HepG2 (cell line): ENCODE data around the gene POMGNT2. TPM values are rescaled to one million over a fixed set of nuclear protein-coding genes. Genes with fewer than 3 reads are reported as not detected.

Source experiments
- ATAC-seq: fragments of 200-7000 bp; cut with Tn5 transposase; 3 replicates; pipeline ENCODE4 v1.9.1; 2020; ENCODE audit warnings: mild to moderate bottlenecking, moderate library complexity
- BruUV-seq: library from RNA; stranded (reverse); fragments of 400-500 nt; replicated peaks from 2 replicates; lab custom pipeline; 2021; lab: Mats Ljungman, UMichigan
- CTCF ChIA-PET: fragments of 300-600 bp; formaldehyde crosslinking; extraction: SDS; loops from one replicate; lab custom pipeline; 2021; ENCODE audit warnings: low total read pairs, inconsistent platforms, low intra/inter-chr PET ratio; lab: Yijun Ruan, JAX
- POLR2A ChIA-PET: fragments of 350-600 bp; sonication (Branson Sonifier 250); formaldehyde crosslinking; loops from one replicate; lab custom pipeline; 2020; ENCODE audit warnings: antibody characterized with exemption, inconsistent platforms; lab: Yijun Ruan, JAX
- DNase-seq: peaks from one replicate; pipeline ENCODE4 v3.0.0-alpha.2; 2015; ENCODE audit warnings: low spot score
- FAIRE-seq: peaks from 3 replicates; lab custom pipeline; 2011; peaks lifted over from hg19 to GRCh38; lab: Jason Lieb, UNC
- H2AFZ ChIP-seq: one replicate; pipeline ENCODE4 v1.6.1; 2011; ENCODE audit warnings: low read length, inconsistent platforms
- H3K27ac ChIP-seq: fragments of 300-600 bp; 3 replicates; pipeline ENCODE4 v1.8.0; 2011; ENCODE audit warnings: mixed run types, mild to moderate bottlenecking, mixed read lengths, low read length, inconsistent platforms; ENCODE audit not compliant: insufficient read depth; ENCODE audit errors: extremely low read length
- H3K27me3 ChIP-seq, 2 experiments: fragments of 200-600 bp in 1 of 2; 2 replicates in 1 of 2; 3 replicates in 1 of 2; pipeline versions ENCODE4 v1.6.0 to v1.8.0; 2011; ENCODE audit warnings: low read length in 2 of 2, mild to moderate bottlenecking in 2 of 2, moderate library complexity in 2 of 2, inconsistent platforms in 1 of 2; ENCODE audit not compliant: insufficient read depth in 2 of 2, control insufficient read depth in 1 of 2
- H3K36me3 ChIP-seq, 2 experiments: fragments of 200-600 bp in 1 of 2; replicated peaks in 1 of 2; 2 replicates in 1 of 2; 3 replicates in 1 of 2; pipeline versions ENCODE4 v1.5.1 to v1.8.0; 2011; ENCODE audit warnings: low read length in 2 of 2, inconsistent platforms in 1 of 2; ENCODE audit not compliant: insufficient read depth in 2 of 2, control insufficient read depth in 1 of 2
- H3K4me1 ChIP-seq: 2 replicates; pipeline ENCODE4 v1.5.1; 2012; ENCODE audit warnings: low read length, inconsistent platforms; ENCODE audit not compliant: insufficient read depth
- H3K4me2 ChIP-seq: 2 replicates; pipeline ENCODE4 v1.6.0; 2011; ENCODE audit warnings: low read depth, low read length, inconsistent platforms
- H3K4me3 ChIP-seq, 3 experiments: fragments of 200-600 bp in 1 of 3; sonication (generic), shearing (Covaris generic) in 1 of 3; replicated peaks in 1 of 3; 2 replicates each; pipeline ENCODE4 v1.5.1; 2011 to 2016; ENCODE audit warnings: low read length in 3 of 3, inconsistent platforms in 2 of 3, low read depth in 2 of 3, mild to moderate bottlenecking in 2 of 3, control low read depth in 1 of 3, mixed read lengths in 1 of 3; ENCODE audit not compliant: insufficient read depth in 1 of 3
- H3K79me2 ChIP-seq: one replicate; pipeline ENCODE4 v1.6.1; 2011; ENCODE audit warnings: low read length, inconsistent platforms; ENCODE audit not compliant: insufficient read depth
- H3K9ac ChIP-seq: 2 replicates; pipeline ENCODE4 v1.6.0; 2011; ENCODE audit warnings: mild to moderate bottlenecking, low read depth, low read length, inconsistent platforms; ENCODE audit not compliant: insufficient read depth
- H3K9me3 ChIP-seq: 2 replicates; pipeline ENCODE4 v1.5.1; 2012; ENCODE audit warnings: mild to moderate bottlenecking, low read length
- H4K20me1 ChIP-seq: 2 replicates; pipeline ENCODE4 v1.6.0; 2011; ENCODE audit warnings: inconsistent platforms, mild to moderate bottlenecking, low read length, moderate library complexity; ENCODE audit not compliant: insufficient read depth
- KDM5B ChIP-seq: sonication (generic); formaldehyde crosslinking; IDR thresholded peaks from 2 replicates; pipeline ENCODE4 v1.4.0; 2020; ENCODE audit warnings: missing genetic modification reagents, mild to moderate bottlenecking, borderline replicate concordance
- LCORL ChIP-seq, 2 experiments: fragments of 450-650 bp in 1 of 2; sonication (generic) in 1 of 2; formaldehyde crosslinking in 1 of 2; IDR thresholded peaks; 2 replicates each; pipeline versions ENCODE4 v1.5.0 to v1.6.1; 2017 to 2020; ENCODE audit warnings: antibody characterized with exemption in 1 of 2, missing genetic modification reagents in 1 of 2
- NONO ChIP-seq, 2 experiments: fragments of 450-650 bp in 1 of 2; sonication (generic) in 1 of 2; formaldehyde crosslinking in 1 of 2; IDR thresholded peaks in 1 of 2; conservative IDR thresholded peaks in 1 of 2; 2 replicates each; pipeline versions ENCODE4 v1.6.1 to v1.8.0; 2017 to 2022; ENCODE audit warnings: mild to moderate bottlenecking in 1 of 2, missing genetic modification reagents in 1 of 2, moderate library complexity in 1 of 2
- NR2F6 ChIP-seq, 2 experiments: IDR thresholded peaks; 2 replicates each; pipeline ENCODE4 v1.6.1; 2016; ENCODE audit warnings: antibody characterized with exemption in 1 of 2, mild to moderate bottlenecking in 1 of 2
- PHB2 ChIP-seq: fragments of 450-650 bp; IDR thresholded peaks from 2 replicates; pipeline ENCODE4 v1.6.1; 2018; ENCODE audit not compliant: partially characterized antibody
- RFX5 ChIP-seq: IDR thresholded peaks from 2 replicates; pipeline ENCODE4 v1.6.1; 2011; ENCODE audit warnings: low read depth, low read length, improper control_type of control experiment
- ZBTB25 ChIP-seq: IDR thresholded peaks from 2 replicates; pipeline ENCODE4 v1.6.1; 2018; ENCODE audit warnings: missing genetic modification reagents
- ZIK1 ChIP-seq: sonication (generic); formaldehyde crosslinking; IDR thresholded peaks from 2 replicates; pipeline ENCODE4 v1.5.0; 2020; ENCODE audit warnings: mild to moderate bottlenecking, low read depth, missing genetic modification reagents, borderline replicate concordance
- ZMYM2 ChIP-seq: sonication (generic); formaldehyde crosslinking; IDR thresholded peaks from 2 replicates; pipeline ENCODE4 v1.8.0; 2022; ENCODE audit warnings: mild to moderate bottlenecking, missing genetic modification reagents
- WGBS: methylation state at CpG from one replicate; pipeline ENCODE4 v1.1.6; 2017; ENCODE audit warnings: low lambda C conversion rate; 5-methylcytosine and 5-hydroxymethylcytosine counted together
- in situ Hi-C: cut with HindIII; loops from 2 replicates; pipeline ENCODE4 v1.10.0; 2017; ENCODE audit warnings: low pct_unique_long_range_greater_than_20kb; ENCODE audit not compliant: extremely low pct_ligation_motif_present
- intact Hi-C: fragments of 100-400 bp; cut with micrococcal nuclease; formaldehyde crosslinking; loops from one replicate; pipeline ENCODE4 v1.10.0; 2022; ENCODE audit not compliant: unreplicated experiment
- polyA plus RNA-seq, 8 experiments: library from polyadenylated mRNA; depleted of rRNA in 3 of 8; stranded (reverse) in 7 of 8; unstranded in 1 of 8; fragments of >200 nt; fragmentation: Illumina TruSeq in 4 of 8; extraction: Trizol in 4 of 8; gene quantifications; 2 replicates each; pipeline versions ENCODE4 v1.2.1 to v1.2.3, GENCODE V29; 2011 to 2016; ENCODE audit warnings: low read depth in 4 of 8, missing spikeins in 1 of 8, mixed read lengths in 1 of 8; ENCODE audit not compliant: insufficient read depth in 1 of 8
- total RNA-seq, 5 experiments: library from RNA; depleted of rRNA; stranded (reverse); fragments of >200 nt; fragmentation: Illumina TruSeq; extraction: Trizol; gene quantifications; 2 replicates each; pipeline ENCODE4 v1.2.3, GENCODE V29; 2016; ENCODE audit warnings: low read depth in 1 of 5
- TF ChIP-seq, protein P1 (sequence below): sonication (generic); formaldehyde crosslinking; IDR thresholded peaks from 2 replicates; pipeline ENCODE4 v1.5.0; 2020; ENCODE audit warnings: missing genetic modification reagents

The POMGNT2 gene
- total and polyA plus RNA-seq, 2 of the 13 experiments (the other 11 are each of a cell fraction or from before 2014, with no cell fraction given) = 10.5 to 12.4 TPM

- Histone ChIP-seq H3K9me3 (0 out of 2 replicates have a peak, but pooled peaks cover 5% of the 10 kb centered on the region), H3K4me1 (no peaks in the 10 kb centered on the region), H3K27me3 (peaks cover 0 to 18% of the 10 kb centered on the region in 2 experiments; a peak in 3 of 5 replicates), H3K4me3 (no peak overlapping the region), H3K79me2 (no peaks in the 10 kb centered on the region), H3K4me2 (no peak overlapping the region), H3K27ac (no peak overlapping the region), H3K36me3 (no peaks in the 10 kb centered on the region), H4K20me1 (no peaks in the 10 kb centered on the region), H3K9ac (no peak overlapping the region), H2AFZ (no peak overlapping the region)
- FAIRE-seq (no peak), ATAC-seq (no peak), DNase-seq (no peak)
- intact Hi-C loops = no loop called here
- TF ChIP-seq NONO (IDR thresholded peaks at IDR 0.05) (no peak), NONO (CRISPR knock-in tag; conservative IDR thresholded peaks at IDR 0.05) (no peak), ZIK1 (no peak), KDM5B (no peak), PHB2 (no peak), LCORL (IDR thresholded peaks at IDR 0.05) (no peak), LCORL (CRISPR knock-in tag; IDR thresholded peaks at IDR 0.05) (no peak), NR2F6 (IDR thresholded peaks at IDR 0.05) (no peak), NR2F6 (CRISPR knock-in tag; IDR thresholded peaks at IDR 0.05) (no peak)
- TF ChIP-seq, protein P1, sequence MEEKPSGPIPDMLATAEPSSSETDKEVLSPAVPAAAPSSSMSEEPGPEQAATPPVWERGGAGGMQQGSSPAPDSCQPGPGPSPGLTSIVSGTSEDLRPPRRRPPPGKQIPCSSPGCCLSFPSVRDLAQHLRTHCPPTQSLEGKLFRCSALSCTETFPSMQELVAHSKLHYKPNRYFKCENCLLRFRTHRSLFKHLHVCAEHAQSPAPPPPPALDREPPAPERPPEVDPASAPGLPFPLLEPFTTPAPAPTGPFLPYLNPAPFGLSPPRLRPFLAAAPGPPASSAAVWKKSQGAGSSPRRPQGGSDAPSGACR (CRISPR knock-in tag) = no peak
- WGBS = 11% methylated on average over 1 of the region's 5 CpGs
- BruUV-seq = no TSS peak
- ChIA-PET POLR2A (no interaction called here), CTCF (no interaction called here)
- in situ Hi-C loops = no loop called here
Measured at GRCh38 chr3:43054754-43055153, 51.1 kb downstream of the POMGNT2 start.

GRCh38 chr3:43053291-43053690, 52.6 kb downstream of the POMGNT2 start:
- ChIA-PET POLR2A (no interaction called here), CTCF (no interaction called here)
- Histone ChIP-seq H3K9ac (no peak overlapping the region), H2AFZ (no peak overlapping the region), H3K4me1 (no peaks in the 10 kb centered on the region), H3K79me2 (no peaks in the 10 kb centered on the region), H3K4me3 (no peak overlapping the region), H3K36me3 (no peaks in the 10 kb centered on the region), H3K9me3 (0 out of 2 replicates have a peak, but pooled peaks cover 5% of the 10 kb centered on the region), H3K27ac (no peak overlapping the region), H3K27me3 (peaks cover 0 to 18% of the 10 kb centered on the region in 2 experiments; a peak in 3 of 5 replicates), H4K20me1 (no peaks in the 10 kb centered on the region), H3K4me2 (no peak overlapping the region)
- no peak for FAIRE-seq
- in situ Hi-C loops = no loop called here
- no TSS peak for BruUV-seq
- no peak for DNase-seq
- intact Hi-C loops = no loop called here
- ATAC-seq = no peak
- WGBS = 60% methylated on average over 2 of the region's 12 CpGs
- TF ChIP-seq ZMYM2 (CRISPR knock-in tag) (no peak), RFX5 (no peak), ZBTB25 (CRISPR knock-in tag) (no peak)
